HG02981 (cell line): ENCODE measurements around the gene ITK.

Source experiments
- ATAC-seq: cut with Tn5 transposase; IDR thresholded peaks from one replicate; pipeline ENCODE4 v1.9.1; 2021; ENCODE audit warnings: mild to moderate bottlenecking, moderate library complexity; ENCODE audit not compliant: unreplicated experiment

The ITK gene

DNA sequence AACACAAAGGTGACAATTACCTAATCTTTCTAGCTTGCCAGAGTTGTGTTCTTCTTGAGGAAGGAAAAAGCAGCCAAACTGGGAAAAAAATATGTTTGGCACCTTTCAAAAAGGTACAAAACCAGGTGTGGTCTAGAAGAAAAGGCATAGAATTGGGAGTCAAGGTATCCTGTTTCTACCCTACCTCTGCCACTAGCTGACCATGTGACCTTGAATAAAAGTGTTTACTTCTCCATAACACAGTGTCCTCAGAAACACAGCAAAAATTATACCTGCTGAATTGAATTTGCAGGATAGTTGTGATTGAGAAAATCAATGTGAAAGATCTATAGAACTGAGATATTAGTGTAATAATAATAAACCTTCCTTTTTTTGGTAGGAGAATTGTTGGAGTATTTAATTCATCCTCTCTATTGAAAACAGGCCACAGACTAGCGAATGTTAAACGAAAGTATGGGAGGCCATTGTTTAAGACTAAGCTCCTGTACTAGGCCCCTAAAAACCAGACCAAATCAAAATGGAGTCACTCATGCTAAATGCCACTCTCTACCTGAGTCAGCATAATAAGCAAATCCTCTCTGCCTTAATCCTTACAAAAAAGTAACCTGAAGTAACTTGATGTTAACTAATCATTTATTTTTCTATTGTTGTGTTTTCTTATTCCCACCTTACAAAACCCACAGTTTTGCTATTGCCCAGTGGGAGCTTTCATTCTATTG is 97.8 kb downstream of the ITK start:
- no peak for ATAC-seq

- ATAC-seq, result no peak
Observed at GRCh38 chr5:157279605-157280239, 99.1 kb downstream of the ITK start.

- ATAC-seq, result no peak
Observed at GRCh38 chr5:157280927-157281326, 100.3 kb downstream of the ITK start.

DNA sequence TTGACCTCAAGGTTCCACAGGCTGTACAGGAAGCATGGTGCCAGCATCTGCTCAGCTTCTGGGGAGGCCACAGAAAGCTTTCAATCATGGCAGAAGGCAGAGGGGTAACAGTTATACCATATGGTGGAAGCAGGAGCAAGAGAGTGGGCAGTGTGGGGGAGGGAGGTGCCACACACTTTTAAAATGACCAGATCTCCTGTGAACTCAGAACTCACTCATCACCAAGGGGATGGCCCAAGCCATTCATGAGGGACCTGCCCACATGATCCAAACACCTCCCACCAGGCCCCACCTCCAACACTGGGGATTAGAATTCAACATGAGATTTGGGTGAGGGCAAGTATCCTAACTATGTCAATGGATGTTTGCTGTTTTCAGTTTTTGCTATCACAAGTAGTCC is 101.5 kb downstream of the ITK start:
- ATAC-seq, result no peak

GRCh38 chr5:157283434-157283833 is 102.8 kb downstream of the ITK start:
- peak; percentile 99 for ATAC-seq

GRCh38 chr5:157284458-157285212 is 104.0 kb downstream of the ITK start:
- ATAC-seq, result no peak

GRCh38 chr5:157285310-157286035 is 104.8 kb downstream of the ITK start:
- ATAC-seq, result no peak

DNA sequence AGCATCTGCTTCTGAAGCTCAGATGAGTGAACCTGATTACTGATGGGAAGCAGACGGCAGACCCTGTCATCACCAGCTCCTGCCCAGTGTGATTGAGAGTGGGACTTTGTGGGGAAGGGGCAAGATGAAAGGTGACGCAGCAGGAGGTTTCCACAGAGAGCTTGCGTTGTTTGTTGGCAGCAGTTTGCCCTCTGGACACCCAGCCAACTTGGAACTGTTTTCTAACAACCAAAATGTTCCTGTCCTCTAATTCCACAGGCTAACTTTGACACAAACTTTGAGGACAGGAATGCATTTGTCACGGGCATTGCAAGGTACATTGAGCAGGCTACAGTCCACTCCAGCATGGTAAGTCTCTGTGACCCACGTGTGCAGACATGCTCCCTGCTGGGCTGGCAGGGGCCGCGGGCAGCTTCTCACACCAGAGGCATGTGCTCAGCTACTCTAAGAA is 106.1 kb downstream of the ITK start:
- no peak for ATAC-seq

DNA sequence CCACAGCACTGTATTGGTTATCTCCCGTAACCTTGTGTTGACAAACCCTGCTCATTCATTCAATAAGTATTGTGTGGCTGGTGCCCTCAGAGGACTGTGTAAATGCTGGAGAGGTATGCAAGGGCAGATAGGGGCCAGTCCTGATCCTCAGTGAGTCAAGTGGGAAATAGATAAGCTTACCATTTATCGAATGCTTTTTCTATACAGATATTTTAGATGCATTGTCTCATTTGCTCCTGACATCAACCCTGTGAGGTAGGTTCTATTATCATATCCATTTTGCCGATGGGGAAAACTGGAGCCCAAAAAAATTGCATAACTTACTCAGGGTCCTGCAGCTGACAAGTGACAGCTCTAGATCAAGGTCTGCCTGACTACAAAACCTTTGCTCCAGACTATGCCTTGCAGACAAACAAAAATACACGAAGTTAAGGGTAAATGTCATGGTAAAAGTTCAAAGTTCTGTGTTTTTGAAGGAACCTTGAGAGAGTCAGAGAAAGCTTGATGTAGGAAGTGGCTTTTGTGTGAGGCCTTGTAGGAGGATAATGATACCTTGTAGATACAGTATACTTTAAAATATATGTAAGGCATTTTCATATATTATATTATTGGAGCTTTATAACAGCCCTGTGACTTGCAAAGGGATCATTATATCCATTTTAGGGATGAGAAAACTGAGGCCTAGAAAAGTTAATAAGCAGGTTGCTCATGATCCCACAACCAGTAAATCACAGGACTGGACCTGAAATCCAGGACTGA is 107.9 kb downstream of the ITK start:
- ATAC-seq, result no peak

DNA sequence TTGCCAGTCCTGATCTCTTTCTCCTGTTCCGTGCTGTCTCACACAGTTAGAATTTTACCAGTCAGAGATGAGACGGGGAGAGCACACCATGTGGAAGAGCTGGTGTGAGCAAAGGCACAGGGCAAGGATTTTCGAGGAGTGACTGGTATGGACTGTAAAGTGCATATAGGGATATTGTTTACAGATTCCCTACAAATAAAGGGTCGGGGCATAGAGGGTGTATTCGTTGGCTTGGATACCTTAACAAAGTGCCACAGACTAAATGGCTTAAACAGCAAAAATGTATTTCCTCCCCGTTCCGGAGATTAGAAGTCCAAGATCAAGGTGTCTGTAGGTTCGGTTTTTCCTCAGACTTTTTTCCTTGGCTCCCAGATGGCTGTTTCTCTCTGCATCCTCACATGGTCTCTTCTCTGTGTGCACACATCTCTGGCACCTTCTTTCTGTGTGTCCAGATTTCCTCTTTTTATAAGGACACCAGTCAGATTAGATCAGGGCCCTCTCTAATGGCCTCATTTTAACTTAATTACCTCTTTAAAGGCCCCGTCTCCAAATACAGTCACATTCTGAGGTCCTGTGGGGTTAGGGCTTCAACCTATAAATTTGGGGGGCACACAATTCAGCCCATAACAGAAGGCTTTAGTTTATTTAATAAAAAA is 108.7 kb downstream of the ITK start:
- ATAC-seq, result no peak

DNA sequence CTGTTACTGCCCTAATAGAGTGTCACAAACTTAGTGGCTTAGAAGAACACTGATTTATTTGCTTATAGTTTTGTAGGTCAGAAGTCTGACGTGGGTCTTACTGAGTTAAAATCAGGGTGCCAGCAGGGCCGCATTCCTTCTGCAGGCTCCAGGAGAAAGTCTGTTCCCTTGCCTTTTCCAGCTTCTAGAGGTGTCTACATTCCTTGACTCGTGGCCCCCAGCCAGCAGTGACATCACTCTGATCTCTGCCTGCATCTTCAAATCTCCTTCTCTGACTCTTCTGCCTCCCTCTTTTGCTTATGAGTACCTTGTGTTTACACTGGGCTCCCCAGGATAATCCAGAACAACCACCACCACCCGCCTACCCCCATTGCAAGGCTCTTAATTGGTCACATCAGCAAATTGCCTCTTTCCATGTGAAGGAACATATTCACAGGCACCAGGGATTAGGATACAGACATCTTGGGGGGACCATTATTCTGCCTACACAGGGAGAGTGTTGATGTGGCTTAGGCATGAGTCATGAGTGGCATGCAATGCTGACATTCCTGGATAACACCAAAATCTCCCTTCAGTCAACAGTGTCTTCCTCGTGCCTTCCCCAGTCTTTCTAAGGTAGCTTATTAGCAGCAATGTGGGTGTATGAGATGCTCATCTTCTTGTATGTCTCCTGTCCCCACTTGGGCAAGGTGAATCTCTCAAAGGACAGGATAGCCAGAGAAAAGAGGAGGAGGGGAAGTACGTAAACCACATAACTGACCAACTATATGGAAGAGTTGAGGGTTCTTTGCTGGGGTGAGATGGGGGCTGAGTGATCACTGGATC is 109.7 kb downstream of the ITK start:
- ATAC-seq, result no peak

DNA sequence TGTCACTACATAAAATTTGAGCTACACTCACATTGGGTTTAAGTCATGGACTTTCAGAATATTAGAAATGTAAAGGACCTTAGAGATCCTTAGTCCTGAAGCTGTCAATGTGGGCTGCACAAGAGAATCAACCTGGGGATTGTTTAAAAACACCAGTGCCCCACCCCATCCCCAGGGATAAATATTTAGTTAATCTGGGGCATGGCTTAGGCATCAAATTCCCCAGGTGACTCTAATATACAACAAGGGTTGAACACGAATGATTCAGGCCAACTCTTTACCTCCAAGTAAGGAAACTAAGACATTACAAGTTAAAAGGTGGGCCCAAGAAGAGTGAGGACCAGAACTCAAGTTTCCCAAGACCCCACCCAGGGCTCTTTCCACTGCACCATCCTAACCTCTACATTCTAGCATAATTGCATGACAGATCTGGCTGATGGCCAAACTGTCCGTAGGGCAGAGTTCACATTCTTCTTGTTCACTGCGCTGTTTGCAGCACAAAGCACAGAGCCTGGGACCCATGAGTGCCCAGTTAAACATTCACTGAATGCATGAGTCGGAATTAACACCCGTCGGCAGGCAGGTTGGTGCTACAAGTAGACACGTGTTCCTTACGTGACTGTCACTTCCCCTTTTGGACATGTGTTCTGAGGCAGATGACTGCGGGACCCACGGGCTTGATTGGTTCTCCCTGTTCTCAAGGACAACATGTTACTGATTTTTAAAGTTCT is 110.5 kb downstream of the ITK start:
- ATAC-seq, result peak; percentile 96

DNA sequence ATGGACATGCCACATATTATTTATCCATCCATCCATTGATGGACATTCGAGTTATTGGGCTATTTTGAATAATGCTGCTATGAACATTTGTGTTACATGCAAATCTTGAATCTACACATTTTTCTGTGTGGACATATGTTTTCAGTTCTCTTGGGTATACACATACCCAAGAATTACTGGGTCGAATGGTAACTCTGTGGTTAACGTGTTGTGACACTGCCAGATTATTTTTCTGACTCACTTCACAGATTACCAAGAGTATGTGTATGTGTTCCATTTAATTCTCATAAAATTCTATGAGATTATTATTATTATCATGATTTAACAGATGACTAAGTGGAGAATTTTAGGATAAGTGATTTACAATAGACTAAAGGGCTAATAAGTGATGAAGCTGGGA is 112.0 kb downstream of the ITK start:
- no peak for ATAC-seq

DNA sequence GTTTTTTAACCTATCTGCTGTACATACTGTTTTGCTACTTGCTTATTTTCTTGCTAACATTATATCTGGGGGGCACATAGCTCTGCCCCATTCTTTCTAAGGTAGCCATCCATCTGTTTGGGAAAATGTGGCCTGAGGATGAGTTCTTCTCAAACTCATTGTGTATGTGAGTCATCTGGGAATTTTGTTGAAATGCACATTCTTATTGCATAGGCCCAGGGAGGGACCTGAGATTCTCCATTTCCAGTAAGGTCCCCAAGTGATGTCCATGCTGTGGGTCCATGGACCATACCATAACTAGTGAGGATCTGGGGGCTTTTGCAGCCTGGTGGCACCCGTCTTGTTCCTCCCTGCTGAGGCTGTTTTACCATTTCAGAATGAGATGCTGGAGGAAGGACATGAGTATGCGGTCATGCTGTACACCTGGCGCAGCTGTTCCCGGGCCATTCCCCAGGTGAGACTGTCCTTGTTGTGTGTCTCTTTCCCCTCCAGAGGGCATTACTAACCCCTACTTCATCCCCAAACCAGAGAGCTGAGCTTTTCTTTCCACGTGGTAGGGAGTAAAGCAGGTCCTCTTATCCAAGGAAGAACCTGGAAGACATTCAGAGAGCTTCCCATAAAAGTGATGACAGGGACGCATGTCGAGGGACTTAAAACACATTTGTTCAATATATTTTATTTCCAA is 113.9 kb downstream of the ITK start:
- no peak for ATAC-seq

GRCh38 chr5:157295247-157295646 is 114.6 kb downstream of the ITK start:
- no peak for ATAC-seq

DNA sequence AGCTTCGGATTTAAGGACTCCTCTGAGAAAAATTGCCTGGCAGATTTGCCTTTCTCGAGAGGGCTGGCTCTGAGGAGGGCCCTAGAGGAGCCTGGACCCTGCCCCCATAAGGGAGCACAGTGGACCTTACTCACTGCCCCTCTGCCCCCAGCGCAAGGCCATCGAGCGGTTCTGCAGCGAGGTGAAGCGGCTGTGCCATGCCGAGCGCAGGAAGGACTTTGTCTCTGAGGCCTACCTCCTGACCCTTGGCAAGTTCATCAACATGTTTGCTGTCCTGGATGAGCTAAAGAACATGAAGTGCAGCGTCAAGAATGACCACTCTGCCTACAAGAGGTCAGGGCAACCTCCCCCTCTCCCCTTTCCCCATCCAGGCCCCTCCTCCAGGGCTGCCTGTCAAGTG is 119.9 kb downstream of the ITK start:
- ATAC-seq, result no peak

GRCh38 chr5:157301066-157301465 is 120.4 kb downstream of the ITK start:
- no peak for ATAC-seq

DNA sequence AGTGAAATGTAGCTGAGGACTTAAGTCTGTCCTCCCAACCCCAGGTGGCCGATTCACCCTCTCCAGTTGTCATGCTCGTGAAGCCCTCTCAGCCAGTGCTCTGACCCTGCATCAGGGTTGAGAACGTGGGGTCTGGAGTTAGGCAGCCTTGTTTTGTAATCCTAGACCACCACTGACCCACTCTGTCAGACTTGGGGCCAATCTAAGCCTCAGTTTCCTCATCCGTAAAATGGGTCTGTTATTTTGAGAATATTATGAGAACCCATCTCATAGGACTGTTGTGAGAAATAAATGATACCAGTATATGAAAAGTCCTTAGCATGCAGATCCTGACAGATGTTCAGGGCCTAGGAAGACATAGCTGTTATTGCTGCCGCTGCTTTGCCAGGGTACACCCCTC is 122.4 kb downstream of the ITK start:
- no peak for ATAC-seq
